Stomach (tissue), 9 donors: Measurements from ENCODE around the gene BRD3. TPM values are rescaled to one million over a fixed set of nuclear protein-coding genes. Genes with fewer than 3 reads are reported as not detected.
"Not testable (repeated sequence)": the region's sequence is repeated elsewhere in the genome, so short reads cannot be mapped to it uniquely, and the experiment has no call there.

Experiments used
- DNase-seq, 2 donors: peaks; one replicate each; pipeline versions ENCODE4 v3.0.0 to v3.0.0-alpha.2; 2013 to 2019
- H3K27ac ChIP-seq, 5 donors: fragments of 200-600 bp in 4 of 5; sonication (generic) in 4 of 5; one replicate each; pipeline ENCODE4 v1.5.1; 2013 to 2019; ENCODE audit warnings: mild to moderate bottlenecking in 1 of 5, moderate library complexity in 1 of 5
- H3K27me3 ChIP-seq, 3 donors: fragments of 200-600 bp; sonication (generic); one replicate each; pipeline ENCODE4 v1.5.1; 2017 to 2019; ENCODE audit warnings: mixed run types in 1 of 3
- H3K36me3 ChIP-seq, 4 donors: fragments of 200-600 bp; sonication (generic); 1 replicate in 3 of 4; 2 replicates in 1 of 4; pipeline ENCODE4 v1.5.1; 2016 to 2019
- H3K4me1 ChIP-seq, 4 donors: fragments of 200-600 bp; sonication (generic); one replicate each; pipeline ENCODE4 v1.5.1; 2016 to 2019
- H3K4me3 ChIP-seq, 4 donors: fragments of 200-600 bp; sonication (generic) in 3 of 4; one replicate each; pipeline ENCODE4 v1.5.1; 2016 to 2019; ENCODE audit warnings: mild to moderate bottlenecking in 1 of 4
- H3K9me3 ChIP-seq, 4 donors: fragments of 200-600 bp; sonication (generic); one replicate each; pipeline ENCODE4 v1.5.1; 2016 to 2019
- EP300 ChIP-seq: sonication (generic); formaldehyde crosslinking; IDR thresholded peaks from one replicate; pipeline ENCODE4 v1.6.1; 2017; ENCODE audit warnings: antibody characterized with exemption
- POLR2A ChIP-seq, 4 donors: fragments of 450-650 bp; IDR thresholded peaks; one replicate each; pipeline ENCODE4 v1.6.1; 2016; ENCODE audit warnings: antibody characterized with exemption in 4 of 4, control low read depth in 2 of 4, mild to moderate bottlenecking in 1 of 4, moderate library complexity in 1 of 4
- POLR2AphosphoS5 ChIP-seq, 3 donors: sonication (generic); formaldehyde crosslinking; IDR thresholded peaks; one replicate each; pipeline ENCODE4 v1.6.1; 2016; ENCODE audit warnings: antibody characterized with exemption in 3 of 3
- WGBS, 5 donors: extraction: QIAGEN DNeasy Blood & Tissue Kit in 3 of 5; methylation state at CpG; one replicate each; pipeline versions ENCODE4 v1.1.5 to v1.1.7; 2013 to 2018; 5-methylcytosine and 5-hydroxymethylcytosine counted together
- intact Hi-C: fragments of 100-400 bp; cut with DNase I; formaldehyde crosslinking; loops from one replicate; pipeline ENCODE4 v1.15.1; 2023; ENCODE audit warnings: low total_unique reads
- polyA plus RNA-seq, 3 donors: library from polyadenylated mRNA; stranded (reverse); fragments of 200-250 nt; gene quantifications; one replicate each; pipeline ENCODE4 v1.2.3, GENCODE V29; 2013
- total RNA-seq, 5 donors: library from RNA; depleted of rRNA; stranded (reverse); fragments of >200 nt; gene quantifications; one replicate each; pipeline versions ENCODE4 v1.1.0 to v1.2.3, GENCODE V29; 2014 to 2016
- TF ChIP-seq, protein P1 (sequence below), 7 experiments: fragments of 450-650 bp in 4 of 7; fragments of 200-600 bp in 3 of 7; sonication (generic) in 3 of 7; IDR thresholded peaks; one replicate each; pipeline ENCODE4 v1.5.1; 2016 to 2019; ENCODE audit warnings: antibody characterized with exemption in 7 of 7, control low read depth in 2 of 7, mild to moderate bottlenecking in 1 of 7
- donor health status: healthy with polysubstance abuse.
- donor health status: Bipolar disorder and iron deficiency.
- donor health status: healthy.

BRD3 gene
- total and polyA plus RNA-seq, 8 donors, result 6.4 to 29.0 (median 16.7) TPM

DNA sequence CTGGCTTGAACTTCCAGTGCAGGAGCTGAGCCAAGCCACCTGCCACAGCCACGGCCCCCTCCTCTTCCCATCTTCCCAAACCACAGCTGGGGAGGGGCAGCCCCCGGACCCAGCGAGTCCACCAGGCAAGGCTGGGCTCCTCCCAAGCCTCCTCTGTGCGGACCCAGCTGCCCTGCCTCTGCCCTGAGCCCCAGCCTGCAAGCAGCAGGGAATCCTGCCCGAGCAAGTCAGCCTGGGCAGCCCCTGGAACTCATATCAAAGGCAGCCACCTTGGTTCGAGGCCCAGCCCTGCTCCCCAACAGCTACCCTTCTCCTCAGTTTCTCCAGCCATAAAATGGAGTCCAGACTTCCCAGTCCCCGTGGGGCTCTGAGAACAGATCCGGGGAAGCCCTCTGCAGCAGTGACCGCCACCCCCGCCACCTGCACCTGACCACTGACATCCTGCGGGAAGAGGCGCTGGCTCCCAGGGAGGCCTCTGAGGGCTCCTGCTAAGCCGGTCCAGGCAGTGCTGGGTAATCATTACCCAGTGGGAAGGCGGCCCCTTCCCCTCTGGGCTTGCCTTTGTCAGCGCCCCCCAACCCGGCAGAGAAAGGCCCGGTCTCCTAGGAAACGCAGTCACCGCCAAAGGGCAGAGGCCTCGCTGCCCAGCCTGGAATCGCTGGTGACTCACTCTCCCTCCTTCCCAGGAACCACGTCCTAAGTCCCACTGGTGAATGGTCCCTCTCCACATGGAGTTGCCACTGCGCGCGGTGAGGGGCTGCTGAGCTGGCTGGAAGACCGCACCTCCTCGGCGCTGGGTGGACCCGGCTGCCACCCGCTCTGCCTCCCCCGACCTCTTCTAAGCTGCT lies 77.2 kb downstream of the BRD3 start:
- peak; percentile 62 to 93 for DNase-seq
- intact Hi-C loops, result no loop called here
- H3K9me3 ChIP-seq, result no peaks in the 10 kb centered on the region
- no peaks in the 10 kb centered on the region for H3K36me3 ChIP-seq
- peak overlapping the region; percentile 67 to 79 (median 75) for H3K4me3 ChIP-seq
- TF ChIP-seq POLR2AphosphoS5 (IDR thresholded peaks at IDR 0.05) (peak in 1 of 3 donors; percentile 44), EP300 (no peak), POLR2A (IDR thresholded peaks at IDR 0.05) (no peak)
- H3K27ac ChIP-seq, result peak overlapping the region; percentile 5 to 95 (median 81)
- peaks cover 29 to 41% (median 38%) of the 10 kb centered on the region in 4 donors for H3K4me1 ChIP-seq
- 16 to 36% (median 18%) methylated on average over 27 to 31 of the region's 31 CpGs for WGBS, 5 donors
- peaks cover 0 to 34% (median 0%) of the 10 kb centered on the region in 3 donors for H3K27me3 ChIP-seq

DNA sequence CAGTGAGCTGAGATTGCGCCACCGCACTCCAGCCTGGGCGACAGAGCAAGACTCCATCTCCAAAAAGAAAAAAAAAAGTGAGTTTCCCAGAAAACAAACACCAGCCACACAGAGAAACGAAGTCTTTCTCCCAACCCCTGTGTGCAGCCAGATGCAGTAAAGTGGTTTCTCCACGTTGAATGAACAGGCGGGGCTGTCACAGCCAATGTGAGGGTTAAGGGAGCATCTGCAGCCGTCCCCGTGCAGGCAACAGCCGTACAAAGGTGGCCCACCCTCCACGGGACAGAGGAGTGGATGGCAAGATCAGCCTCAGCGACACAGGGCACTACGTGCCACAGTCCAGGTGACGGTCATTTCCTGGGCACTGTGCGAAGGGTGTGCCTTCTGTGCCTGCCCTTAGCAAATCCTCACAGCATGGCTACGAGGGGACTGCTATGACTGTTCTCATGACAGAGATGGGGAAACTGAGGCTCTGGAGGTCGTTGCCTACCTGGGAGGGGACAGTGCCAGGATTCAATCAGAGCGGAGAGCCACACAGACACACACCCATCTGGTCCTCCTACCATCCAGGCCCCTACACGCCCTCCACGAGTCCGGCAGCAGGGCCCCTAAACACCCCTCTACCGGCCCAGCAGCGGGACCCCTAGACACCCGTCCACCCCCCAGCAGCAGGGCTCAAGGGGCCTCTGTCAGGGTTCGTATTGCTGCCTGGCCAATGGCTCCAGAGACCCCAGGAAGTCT lies 78.0 kb downstream of the BRD3 start:
- Histone ChIP-seq H3K4me1 (peaks cover 29 to 41% (median 38%) of the 10 kb centered on the region in 4 donors), H3K27me3 (peaks cover 0 to 34% (median 0%) of the 10 kb centered on the region in 3 donors), H3K27ac (peak overlapping the region in 1 of 5 donors; percentile 88), H3K9me3 (no peaks in the 10 kb centered on the region), H3K36me3 (no peaks in the 10 kb centered on the region), H3K4me3 (peak overlapping the region in 1 of 4 donors; percentile 78)
- WGBS, 5 donors, result 56 to 63% (median 60%) methylated on average over 21 to 24 of the region's 24 CpGs
- DNase-seq, result no peak
- TF ChIP-seq POLR2A (IDR thresholded peaks at IDR 0.05), result no peak
- TF ChIP-seq, protein P1, sequence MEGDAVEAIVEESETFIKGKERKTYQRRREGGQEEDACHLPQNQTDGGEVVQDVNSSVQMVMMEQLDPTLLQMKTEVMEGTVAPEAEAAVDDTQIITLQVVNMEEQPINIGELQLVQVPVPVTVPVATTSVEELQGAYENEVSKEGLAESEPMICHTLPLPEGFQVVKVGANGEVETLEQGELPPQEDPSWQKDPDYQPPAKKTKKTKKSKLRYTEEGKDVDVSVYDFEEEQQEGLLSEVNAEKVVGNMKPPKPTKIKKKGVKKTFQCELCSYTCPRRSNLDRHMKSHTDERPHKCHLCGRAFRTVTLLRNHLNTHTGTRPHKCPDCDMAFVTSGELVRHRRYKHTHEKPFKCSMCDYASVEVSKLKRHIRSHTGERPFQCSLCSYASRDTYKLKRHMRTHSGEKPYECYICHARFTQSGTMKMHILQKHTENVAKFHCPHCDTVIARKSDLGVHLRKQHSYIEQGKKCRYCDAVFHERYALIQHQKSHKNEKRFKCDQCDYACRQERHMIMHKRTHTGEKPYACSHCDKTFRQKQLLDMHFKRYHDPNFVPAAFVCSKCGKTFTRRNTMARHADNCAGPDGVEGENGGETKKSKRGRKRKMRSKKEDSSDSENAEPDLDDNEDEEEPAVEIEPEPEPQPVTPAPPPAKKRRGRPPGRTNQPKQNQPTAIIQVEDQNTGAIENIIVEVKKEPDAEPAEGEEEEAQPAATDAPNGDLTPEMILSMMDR (IDR thresholded peaks at IDR 0.05), result no peak
- no peak for TF ChIP-seq EP300
- TF ChIP-seq POLR2AphosphoS5 (IDR thresholded peaks at IDR 0.05), result no peak
- intact Hi-C loops, result no loop called here

DNA sequence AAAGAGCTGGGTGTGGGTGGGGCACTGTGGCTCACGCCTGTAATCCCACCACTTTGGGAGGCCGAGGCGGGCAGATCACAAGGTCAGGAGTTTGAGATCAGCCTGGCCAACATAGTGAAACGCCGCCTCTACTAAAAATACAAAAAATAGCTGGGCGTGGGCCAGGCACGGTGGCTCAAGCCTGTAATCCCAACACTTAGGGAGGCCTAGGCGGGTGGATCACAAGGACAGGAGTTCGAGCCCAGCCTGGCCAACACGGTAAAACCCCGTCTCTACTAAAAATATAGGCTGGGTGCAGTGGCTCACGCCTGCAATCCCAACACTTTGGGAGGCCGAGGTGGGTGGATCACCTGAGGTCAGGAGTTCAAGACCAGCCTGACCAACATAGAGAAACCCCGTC lies 79.1 kb downstream of the BRD3 start:
- H3K27ac ChIP-seq, DNase-seq, H3K36me3 ChIP-seq, H3K9me3 ChIP-seq, intact Hi-C loops, H3K4me3 ChIP-seq: not testable (repeated sequence)
- Histone ChIP-seq H3K27me3 (peaks cover 0 to 33% (median 0%) of the 10 kb centered on the region in 3 donors), H3K4me1 (peaks cover 24 to 33% (median 32%) of the 10 kb centered on the region in 4 donors)
- WGBS, 5 donors, result 85 to 92% (median 87%) methylated on average over 14 of the region's 14 CpGs

DNA sequence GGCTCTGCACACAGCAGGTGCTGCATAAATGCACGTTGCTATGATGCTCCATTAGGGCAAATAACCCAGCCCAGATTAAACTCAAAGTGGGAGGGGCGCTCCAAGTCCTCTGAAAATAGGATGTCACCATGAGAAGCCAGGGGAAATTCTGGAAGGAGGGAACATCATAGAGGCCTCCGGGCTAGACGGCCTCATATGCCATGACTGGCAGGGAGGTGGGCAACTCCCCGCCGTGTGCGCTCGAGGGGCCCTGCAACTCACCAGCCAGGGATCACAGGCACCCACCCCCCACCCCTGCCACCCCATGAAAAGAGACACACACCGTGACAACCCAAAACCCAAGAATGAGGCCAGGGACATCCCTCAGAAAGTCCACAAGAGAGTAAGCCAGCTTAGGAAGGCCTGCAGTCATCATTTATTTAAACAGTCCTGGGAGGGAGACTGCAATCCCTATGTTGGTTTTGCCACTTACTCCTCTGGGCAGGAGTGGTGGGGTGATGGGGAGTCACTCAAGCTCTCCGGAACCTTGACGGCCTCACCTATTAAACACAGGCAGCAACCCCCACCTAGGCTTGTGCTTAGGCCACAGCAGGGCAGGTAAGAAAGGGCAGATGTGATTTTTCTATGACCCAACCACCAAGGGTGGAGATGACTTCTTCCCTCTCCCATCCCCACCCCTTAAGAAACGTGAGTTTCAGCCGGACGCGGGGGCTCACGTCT lies 79.7 kb downstream of the BRD3 start:
- H3K27ac ChIP-seq, result no peak overlapping the region
- 80 to 85% (median 83%) methylated on average over 7 to 16 of the region's 16 CpGs for WGBS, 5 donors
- intact Hi-C loops, result no loop called here
- H3K4me3 ChIP-seq, result no peak overlapping the region
- TF ChIP-seq, protein P1 (IDR thresholded peaks at IDR 0.05), result no peak
- TF ChIP-seq POLR2AphosphoS5 (IDR thresholded peaks at IDR 0.05) (no peak), POLR2A (IDR thresholded peaks at IDR 0.05) (no peak), EP300 (no peak)
- peaks cover 0 to 26% (median 0%) of the 10 kb centered on the region in 3 donors for H3K27me3 ChIP-seq
- no peaks in the 10 kb centered on the region for H3K36me3 ChIP-seq
- H3K4me1 ChIP-seq, result peaks cover 17 to 26% (median 25%) of the 10 kb centered on the region in 4 donors
- H3K9me3 ChIP-seq, result no peaks in the 10 kb centered on the region
- DNase-seq, result no peak

- Histone ChIP-seq H3K9me3 (no peaks in the 10 kb centered on the region), H3K27me3 (peaks cover 0 to 21% (median 0%) of the 10 kb centered on the region in 3 donors), H3K27ac (no peak overlapping the region), H3K4me1 (peaks cover 17 to 24% (median 22%) of the 10 kb centered on the region in 4 donors), H3K4me3 (no peak overlapping the region), H3K36me3 (no peaks in the 10 kb centered on the region)
- TF ChIP-seq, protein P1 (IDR thresholded peaks at IDR 0.05), result no peak
- TF ChIP-seq POLR2A (IDR thresholded peaks at IDR 0.05), result no peak
- TF ChIP-seq EP300, result no peak
- TF ChIP-seq POLR2AphosphoS5 (IDR thresholded peaks at IDR 0.05), result no peak
- DNase-seq, result no peak
- 85 to 95% (median 92%) methylated on average over 14 of the region's 14 CpGs for WGBS, 5 donors
- intact Hi-C loops, result no loop called here
These were observed 80.4 kb downstream of the BRD3 start for GRCh38 chr9:133987446-133987788.
